Measurements from ENCODE around the gene CCNQ.

The CCNQ gene

DNA sequence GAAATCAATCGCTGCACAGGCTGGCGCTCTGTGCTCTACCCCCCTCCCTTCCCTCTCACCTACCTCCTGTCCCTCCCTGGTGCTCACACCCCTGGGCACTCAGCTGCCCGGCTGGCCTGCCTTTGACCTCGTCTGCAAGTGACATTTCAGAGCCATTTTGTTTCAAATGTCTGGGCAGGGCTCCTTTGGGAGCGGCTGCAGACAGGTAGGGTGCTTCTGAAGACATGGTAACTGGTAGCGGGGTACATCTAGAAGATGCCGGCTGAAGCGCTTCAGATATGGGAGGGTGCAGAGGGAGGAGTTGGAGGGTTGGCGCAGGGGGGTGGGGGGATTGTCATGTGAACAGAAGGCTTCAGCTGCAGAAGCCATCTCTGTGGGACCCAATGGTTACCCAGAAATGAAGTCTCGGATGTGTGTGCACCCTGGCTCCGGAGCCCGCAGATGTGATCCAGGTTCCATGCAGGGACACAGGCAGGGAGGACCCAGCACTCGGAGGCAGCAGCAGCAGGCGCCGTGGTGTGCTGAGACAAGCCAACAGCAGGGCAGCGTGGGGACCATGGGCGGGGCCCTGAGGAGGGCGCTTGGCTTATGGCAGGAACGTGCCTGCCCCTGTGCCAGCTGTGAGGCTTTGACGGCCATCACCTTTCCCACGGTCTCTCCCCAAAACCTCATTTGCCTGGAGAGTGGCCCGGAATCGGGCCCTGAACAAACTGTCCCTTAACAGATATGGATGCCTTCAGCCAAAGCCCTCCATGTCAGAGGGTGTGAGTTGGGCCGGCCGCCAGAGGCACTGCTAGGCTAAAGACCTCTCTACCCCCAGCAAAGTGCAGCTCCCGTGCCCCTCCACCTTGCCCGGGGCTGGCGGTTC is 40.5 kb upstream of the CCNQ start:
- TF ChIP-seq, protein P1, sequence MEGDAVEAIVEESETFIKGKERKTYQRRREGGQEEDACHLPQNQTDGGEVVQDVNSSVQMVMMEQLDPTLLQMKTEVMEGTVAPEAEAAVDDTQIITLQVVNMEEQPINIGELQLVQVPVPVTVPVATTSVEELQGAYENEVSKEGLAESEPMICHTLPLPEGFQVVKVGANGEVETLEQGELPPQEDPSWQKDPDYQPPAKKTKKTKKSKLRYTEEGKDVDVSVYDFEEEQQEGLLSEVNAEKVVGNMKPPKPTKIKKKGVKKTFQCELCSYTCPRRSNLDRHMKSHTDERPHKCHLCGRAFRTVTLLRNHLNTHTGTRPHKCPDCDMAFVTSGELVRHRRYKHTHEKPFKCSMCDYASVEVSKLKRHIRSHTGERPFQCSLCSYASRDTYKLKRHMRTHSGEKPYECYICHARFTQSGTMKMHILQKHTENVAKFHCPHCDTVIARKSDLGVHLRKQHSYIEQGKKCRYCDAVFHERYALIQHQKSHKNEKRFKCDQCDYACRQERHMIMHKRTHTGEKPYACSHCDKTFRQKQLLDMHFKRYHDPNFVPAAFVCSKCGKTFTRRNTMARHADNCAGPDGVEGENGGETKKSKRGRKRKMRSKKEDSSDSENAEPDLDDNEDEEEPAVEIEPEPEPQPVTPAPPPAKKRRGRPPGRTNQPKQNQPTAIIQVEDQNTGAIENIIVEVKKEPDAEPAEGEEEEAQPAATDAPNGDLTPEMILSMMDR (IDR thresholded peaks at IDR 0.05; ENCODE audit: low read depth, low read length) = no peak
- H3K4me3 ChIP-seq (ENCODE audit: low read depth, low read length) = no peak overlapping the region

DNA sequence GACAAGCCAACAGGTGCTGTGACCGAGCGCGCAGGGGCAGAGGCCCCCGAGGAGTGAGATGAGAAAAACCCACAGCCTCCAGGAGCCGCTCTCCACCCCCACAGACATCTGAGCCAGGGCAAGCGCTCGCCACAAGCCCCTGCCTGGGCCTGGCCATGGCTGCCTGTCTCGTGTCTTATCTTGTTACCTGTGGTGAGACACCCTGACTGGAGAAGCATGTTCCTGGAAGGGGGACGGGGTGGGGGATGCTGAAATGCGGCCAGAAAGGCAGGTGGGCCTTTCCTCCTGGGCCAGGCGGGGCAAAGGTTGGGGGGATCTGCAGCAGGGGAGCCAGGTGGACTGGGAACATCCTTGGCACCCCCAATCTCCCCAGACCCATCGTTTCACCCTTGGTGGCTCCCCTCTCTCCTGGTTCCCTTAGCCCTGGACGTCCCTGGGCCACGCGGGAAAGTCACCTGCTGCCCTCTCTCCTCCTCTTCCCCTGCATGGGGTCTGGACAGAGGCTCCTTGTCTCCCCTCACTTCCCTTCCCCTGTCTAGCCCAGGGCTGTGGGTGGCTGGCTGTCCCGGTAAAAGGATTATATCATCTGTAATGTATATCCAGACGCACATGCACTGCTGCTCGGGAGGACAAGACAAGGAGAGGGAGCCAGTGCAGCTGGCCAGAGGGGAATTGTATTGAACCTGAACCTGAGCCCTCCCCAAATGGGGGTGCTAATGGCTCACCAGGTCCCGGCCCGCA is 39.7 kb upstream of the CCNQ start:
- TF ChIP-seq, protein P1 (IDR thresholded peaks at IDR 0.05; ENCODE audit: low read depth, low read length) = no peak
- no peak overlapping the region for H3K4me3 ChIP-seq (ENCODE audit: low read depth, low read length)

DNA sequence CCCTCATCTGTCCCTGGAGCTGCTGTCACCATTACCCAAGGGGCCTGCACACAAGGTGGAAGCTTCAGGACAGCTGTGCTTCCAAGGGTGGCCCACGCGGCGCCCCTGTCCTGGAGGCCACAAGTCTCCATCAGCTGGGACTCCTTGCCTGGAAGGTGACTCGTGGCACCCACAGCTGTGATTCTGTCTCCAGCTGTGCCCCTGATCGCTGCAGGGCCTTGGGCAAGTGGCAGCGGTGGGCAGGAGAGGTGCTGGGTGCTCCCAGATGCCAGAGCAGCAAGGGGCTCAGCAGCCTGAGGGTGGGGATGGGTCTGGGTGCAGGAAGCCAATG is 39.1 kb upstream of the CCNQ start:
- TF ChIP-seq, protein P1 (IDR thresholded peaks at IDR 0.05; ENCODE audit: low read depth, low read length) = no peak
- no peak overlapping the region for H3K4me3 ChIP-seq (ENCODE audit: low read depth, low read length)

DNA sequence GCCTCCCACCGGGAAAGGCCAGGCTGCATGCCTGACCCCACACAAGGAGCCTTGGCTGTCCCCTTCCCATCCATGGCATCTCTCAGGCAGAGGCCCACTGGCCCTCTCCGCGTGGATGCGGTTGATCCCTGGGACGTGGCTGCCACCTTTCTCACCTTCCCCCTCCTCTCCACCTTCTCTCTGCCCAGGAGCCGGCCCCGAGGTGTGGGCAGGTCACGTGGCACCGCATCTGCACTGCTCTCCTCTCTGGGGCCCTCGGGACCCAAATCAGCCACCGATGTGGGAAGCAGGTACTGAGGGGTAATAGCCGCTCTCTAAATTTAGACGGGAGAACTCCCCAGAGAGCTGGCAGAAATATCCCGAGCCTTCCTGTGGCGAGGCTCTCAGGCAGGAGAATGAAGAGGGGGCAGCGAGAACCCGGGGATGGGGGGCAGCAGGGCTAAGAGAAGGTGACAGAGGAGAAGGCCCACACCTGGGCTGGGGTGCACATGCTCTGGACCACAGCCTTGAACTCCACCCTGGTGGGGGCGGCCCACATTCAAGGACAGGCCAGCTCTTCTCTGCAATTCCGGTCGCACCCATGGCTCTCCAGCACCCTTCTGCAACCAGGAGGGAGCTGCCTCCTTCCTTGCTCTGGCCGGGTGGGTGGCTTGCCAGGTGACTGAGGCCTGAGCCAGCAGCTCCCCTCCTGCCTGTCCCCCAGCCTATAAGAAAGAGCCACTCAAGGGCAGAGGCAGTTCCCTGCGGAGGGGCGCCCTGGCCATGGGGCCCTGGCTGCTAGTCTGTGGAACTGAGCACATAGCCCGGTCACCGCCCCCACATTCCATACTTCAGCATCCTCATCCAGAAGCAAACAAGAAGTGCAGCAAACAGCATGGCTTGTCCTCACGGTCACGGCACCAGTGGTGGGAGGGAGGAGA is 38.4 kb upstream of the CCNQ start:
- TF ChIP-seq, protein P1 (IDR thresholded peaks at IDR 0.05; ENCODE audit: low read depth, low read length) = no peak
- no peak overlapping the region for H3K4me3 ChIP-seq (ENCODE audit: low read depth, low read length)

DNA sequence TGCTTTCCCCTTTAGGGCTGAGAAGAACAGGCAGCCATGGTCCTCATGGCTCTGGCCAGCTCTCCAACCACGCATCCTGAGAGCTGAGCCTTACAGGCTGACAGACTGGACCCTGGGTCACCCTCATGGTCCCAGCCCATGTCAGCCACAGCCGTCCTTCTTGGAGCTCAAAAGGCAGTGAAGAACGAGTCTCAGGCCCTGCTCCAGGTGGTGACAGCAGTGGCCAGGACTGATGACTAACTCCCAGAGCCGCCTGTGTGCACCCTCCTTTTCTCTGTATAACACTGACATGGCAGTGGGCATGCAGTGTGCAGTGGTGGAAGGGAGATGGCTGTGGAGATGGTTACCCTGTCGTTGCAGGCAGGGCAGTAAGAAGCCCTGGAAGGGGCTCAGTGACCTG is 37.8 kb upstream of the CCNQ start:
- TF ChIP-seq, protein P1 (IDR thresholded peaks at IDR 0.05; ENCODE audit: low read depth, low read length) = no peak
- H3K4me3 ChIP-seq (ENCODE audit: low read depth, low read length) = no peak overlapping the region

DNA sequence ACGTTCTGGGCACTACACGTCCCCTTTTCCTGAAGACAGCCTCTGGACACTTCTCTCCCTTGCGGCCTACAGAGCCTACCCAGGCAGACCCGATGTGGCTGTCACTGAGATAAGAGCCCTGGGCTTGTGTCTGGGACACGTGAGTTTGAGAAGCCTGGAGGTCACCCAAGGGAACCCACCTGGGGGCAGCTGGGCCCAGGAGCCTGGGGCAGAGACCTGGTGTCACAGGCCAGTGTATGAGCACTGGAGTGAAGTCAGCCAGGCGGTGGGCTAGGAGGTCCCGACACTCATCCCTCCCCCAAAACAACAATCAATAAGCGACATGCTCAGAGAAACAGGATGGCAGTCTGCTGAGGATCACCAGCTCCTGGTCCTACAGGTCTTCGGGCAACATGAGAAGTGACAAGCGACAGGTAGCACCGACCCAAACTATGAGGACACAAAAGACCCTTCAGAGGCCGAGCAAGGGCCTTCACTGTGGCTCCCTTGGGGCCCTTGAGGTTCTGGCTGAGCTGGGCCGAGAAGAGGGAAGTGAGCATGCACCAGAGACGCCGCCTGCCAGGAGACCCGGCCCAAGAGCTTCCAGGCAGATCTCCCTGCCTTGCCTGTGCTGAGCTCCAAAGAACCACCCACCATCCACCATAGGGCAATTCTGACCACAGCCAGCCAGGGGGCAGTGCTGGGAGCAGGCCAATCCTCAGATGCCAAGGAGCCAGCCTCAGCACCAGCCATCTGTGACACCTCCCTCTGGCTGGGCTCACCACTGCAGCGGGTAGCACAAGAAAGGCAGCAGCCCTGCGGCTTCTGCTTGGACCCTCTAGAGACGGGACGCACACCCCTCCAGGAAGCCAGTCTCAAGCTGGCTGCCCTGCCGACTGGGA is 37.1 kb upstream of the CCNQ start:
- no peak overlapping the region for H3K4me3 ChIP-seq (ENCODE audit: low read depth, low read length)
- TF ChIP-seq, protein P1 (IDR thresholded peaks at IDR 0.05; ENCODE audit: low read depth, low read length) = peak; percentile 27; the same call in 1 of the 2 replicates
